ENCODE data around the gene DGCR2.
"Not testable (repeated sequence)": the region's sequence is repeated elsewhere in the genome, so short reads cannot be mapped to it uniquely, and the experiment has no call there.

The DGCR2 gene

DNA sequence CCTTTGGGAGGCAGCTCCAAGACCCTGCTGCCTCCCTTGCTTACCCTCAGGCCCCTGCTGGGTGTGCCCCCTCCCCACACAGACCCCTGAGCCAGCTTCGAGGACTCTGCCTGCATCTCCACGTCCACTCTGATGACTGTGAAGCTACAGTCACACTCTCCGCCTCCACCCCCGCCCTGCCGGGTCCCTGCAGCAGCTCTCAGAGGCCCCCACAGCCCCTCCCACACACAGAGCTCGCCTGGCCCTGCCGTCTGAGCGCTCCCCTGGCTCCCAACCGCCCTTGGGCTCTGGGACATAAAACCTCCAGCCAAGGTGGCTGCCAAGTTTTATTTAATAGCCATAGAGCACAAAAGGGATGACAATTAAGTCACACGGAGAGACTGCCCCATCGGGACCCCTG, 96.1 kb downstream of the DGCR2 start:
- DNase-seq, result not testable (repeated sequence)

DNA sequence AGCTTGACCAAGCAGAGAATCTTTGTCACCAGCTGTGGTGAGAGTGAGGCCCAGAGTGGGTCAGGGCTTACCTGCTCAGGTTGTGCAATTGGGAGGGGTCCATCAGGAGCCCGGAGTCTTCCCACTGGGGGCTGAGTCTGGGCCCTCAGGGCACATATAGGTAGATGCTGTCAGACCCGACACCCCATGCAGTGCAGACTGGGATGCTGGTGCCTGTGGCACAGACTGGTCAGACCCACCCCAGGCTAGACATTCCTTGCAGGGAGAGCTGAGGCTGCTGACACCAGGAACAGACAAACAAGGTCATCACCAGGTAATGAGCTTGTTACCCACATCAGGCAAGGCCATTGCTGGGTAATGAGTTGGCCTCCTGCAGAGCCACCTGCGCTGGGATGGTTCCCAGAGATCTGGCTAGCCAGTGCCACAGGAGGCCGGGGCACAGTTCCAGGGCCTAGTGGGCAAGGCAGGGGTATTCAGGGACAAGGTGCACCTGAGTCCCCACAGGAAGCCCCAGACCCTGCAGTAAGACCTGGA, 97.2 kb downstream of the DGCR2 start:
- DNase-seq, result not testable (repeated sequence)

DNA sequence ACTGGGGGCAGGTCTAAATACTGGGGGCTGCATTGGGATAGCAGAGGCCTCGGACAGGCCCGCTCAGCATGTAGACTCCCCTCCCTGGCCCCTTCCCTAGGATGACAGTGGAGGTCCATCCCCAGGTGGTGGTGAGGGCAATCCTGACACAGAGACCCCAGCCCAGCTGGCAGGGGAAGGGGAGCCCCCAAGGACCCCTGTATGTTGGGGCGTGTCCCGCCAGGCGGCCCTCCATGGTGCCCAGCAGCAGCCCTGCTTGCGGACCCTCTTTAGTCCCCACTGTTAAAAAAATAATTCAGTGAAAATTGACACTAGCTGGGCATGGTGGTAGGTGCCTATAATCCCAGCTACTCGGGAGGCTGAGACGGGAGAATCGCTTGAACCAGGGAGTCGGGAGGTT, 98.3 kb downstream of the DGCR2 start:
- DNase-seq, result not testable (repeated sequence)

DNA sequence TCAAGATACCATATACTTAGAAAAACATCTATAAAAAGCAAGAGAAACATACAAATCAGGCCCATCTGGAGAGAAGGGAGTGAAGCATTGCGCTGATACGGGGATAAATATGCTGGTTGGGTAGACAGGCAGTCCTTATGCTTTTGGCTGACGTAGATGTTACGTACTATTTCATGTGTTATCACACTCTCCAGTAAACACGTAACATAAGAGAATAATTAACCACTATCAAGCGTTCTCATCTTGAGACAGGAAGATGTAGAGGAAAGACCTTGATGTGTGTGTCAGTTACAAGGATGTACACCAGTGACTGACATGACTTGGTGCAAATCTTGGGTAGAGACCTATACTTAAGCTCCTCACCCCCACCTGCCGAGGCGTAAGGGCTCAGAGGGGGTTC, 99.5 kb downstream of the DGCR2 start:
- peak in 2 of 6 experiments; percentile 19 to 26 for DNase-seq

DNA sequence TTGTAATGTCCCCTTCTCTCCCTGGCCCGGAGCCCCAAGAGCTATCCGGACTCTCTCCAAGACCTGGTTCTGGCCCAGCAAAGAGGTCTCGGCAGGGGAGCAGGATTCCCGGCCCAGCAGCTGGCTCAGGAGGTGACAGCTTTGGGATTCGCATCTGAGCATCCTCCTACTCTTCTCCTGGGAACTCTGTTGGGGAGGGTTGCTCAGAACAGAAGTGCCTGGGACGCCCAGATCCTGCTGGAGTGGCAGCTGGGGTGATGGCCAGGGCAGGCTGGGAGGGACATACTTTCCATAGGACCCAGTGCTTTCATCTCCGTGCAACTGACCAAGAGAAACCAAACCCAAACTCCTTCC, 102.6 kb downstream of the DGCR2 start:
- no peak for DNase-seq

DNA sequence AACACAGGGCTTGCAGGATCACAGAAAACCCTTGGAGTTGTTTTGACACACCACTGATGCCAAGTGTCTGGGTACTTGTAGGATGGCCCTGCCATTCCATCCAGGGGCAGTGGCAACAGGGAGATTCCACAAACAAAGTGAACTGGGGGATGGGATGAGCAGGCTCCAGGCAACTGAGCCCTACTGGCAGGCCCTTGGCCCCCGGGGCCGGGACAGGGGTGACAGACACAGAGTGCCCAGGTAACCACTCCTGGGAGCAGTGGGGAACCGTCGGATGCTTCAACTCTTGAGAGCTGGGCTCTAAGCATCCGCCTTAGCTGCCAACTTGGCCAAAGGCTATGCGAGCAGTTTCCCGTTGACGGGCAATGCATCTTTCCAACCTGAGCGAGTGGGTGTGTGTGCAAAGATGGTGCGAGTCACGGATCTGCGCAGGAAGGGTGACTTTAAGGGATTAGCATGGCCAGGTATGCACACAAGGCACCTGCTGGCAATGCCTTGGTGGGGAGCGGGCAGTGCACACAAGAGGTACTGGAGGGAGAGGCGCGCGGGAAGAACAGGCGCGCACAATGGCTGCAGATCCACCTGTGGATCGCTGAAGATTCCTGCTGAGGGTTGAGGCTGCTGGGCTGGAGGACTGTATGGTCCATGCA, 103.1 kb downstream of the DGCR2 start:
- no peak for DNase-seq

DNA sequence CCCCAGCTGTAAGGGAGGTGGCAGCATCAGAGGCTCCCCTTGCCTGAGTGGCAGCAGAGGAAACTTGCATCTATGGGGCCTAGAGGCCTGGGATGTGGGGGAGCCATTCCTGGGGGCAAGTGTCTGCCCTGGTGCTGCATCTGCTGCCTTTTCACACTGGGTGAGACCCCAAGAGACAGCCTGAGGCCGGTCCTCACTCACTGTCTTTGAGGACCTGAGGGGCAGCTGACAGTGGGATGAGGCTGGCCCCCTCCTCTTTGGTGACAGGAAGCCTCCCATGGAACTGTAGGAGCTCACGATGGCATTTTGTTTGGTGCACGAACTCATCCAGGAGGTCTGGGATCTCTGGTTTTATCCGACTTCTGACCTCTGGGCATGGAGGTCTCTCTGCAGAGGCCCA, 104.0 kb downstream of the DGCR2 start:
- no peak for DNase-seq

DNA sequence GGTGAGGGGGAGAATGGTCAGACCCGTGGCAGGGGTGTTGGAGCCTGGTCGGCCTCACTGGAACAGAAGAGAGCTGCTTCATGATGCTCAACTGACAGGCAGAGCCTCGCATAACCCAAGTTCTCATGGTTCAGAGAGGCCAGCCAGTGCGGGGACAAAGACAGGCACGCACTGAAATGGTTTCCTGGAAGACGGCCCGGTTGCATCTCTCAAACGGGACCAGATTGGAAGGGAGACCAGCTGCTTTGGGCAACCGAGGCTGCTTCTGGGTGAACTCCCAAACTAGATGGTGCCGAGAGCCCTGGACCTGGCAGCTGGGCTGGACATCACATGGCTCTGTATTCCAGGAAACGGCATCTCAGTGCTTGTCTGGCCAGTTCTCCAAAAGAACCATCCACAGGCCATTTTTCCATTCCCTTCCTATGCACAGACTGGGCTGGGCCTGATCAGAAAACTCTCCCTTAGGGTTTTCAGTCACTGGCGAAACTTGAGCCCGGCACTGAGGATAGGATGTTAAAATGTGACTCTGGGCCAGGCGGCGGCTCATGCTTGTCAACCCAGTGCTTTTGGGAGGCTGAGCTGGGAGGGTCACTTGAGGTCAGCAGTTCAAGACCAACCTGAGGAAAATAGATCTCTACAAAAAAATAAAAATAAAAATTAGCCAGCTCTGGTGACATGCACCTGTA, 106.0 kb downstream of the DGCR2 start:
- DNase-seq, result no peak

DNA sequence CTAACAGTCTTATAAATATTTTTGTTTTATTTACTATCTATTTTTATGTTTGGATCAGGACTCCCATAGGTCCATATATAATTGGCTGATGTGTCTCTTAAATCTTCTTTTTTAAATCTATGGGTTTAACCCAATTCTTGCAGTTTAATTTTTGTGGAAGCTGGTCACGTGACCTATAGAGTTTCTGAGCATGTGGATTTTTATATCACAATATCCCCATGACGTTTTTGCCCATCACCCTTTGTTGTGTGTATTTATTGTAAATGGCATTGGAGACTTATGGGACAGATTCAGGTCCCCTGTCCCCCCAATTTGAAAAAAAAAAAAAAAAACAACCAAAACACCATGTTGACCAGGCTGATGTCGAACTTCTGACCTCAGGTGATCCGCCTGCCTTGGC, 107.3 kb downstream of the DGCR2 start:
- DNase-seq, result no peak

DNA sequence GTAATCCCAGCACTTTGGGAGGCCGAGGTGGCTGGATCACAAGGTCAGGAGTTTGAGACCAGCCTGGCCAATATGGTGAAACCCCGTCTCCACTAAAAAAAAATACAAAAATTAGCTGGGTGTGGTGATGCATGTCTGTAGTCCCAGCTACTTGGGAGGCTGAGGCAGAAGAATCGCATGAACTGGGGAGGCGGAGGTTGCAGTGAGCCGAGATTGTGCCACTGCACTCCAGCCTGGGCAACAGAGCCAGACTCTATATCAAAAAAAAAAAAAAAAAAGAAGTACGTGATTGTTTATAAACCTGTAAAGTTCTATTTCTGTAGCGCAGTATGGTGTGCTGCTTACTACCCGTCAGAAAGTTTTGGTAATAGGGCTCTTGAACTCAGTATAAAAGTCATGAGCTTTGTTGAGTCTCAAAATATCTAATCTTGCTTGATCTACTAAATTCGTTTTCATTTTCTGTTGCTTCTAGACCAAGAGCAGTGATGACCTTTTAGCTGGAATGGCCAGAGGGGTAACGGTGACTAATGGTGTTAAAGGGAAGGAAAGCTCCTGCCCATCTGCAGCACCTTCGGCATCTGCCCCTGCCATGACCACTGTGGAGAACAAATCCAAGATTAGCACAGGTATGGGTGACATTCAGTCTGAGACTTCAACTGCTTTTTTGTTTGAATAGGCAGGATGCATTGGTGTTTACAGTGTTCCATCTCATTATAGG, 108.2 kb downstream of the DGCR2 start:
- DNase-seq, result not testable (repeated sequence)

DNA sequence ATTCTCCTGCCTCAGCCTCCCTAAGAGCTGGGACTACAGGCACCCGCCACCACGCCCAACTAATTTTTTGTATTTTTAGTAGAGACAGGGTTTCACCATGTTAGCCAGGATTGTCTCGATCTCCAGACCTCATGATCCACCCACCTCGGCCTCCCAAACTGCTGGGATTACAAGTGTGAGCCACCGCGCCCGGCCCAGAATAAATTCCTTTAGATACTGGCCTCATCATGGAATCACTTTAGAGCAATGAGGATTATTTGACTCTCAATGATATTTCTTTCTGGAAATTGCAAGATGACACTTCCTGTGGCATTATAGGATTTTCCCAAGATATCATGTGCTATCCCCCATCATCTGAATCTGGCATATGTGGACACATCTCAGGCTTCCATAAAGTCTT, 108.8 kb downstream of the DGCR2 start:
- DNase-seq, result not testable (repeated sequence)

DNA sequence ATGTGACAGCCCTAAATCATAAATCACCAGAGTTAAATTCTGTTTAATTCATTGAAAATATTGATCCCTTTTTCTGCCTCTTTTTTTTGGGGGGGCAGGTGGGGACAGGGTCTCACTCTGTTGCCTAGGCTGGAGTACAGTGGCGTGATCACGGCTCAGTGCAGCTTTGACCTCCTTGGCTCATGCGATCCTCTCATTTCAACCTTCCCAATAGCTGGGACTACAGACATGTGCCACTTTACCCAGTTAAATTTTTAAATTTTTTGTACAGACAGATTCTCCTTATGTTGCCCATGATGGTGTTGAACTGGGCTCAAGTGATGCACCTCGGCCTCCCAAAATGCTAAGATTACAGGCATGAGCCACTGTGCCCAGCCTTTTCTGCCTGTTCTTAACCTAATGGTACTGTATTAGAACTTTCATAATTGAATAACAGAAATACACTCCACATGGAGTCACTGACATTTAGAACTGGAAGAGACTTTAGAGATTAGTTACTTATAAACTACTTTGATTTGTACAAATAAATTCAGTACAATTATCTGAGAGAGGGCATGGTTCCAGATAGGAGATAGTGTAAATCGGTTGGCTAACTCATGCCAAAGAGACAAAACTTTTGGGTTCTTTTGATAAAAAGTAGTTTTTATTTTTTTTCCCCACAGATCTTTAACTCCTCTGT, 109.8 kb downstream of the DGCR2 start:
- no peak for DNase-seq

DNA sequence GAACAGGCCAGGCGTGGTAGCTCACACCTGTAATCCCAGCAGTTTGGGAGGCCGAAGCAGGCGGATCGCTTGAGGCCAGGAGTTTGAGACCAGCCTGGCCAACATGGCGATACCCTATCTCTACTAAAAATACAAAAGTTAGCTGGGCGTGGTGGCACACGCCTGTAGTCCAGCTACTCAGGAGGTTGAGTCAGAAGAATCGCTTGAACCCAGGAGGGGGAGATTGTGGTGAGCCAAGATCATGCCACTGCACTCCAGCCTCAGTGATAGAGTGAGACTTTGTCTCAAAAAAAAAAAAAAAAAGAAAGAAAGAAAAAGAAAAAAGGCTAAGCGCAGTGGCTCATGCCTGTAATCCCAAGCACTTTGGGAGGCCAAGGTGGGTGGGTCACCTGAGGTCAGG, 110.6 kb downstream of the DGCR2 start:
- not testable (repeated sequence) for DNase-seq

DNA sequence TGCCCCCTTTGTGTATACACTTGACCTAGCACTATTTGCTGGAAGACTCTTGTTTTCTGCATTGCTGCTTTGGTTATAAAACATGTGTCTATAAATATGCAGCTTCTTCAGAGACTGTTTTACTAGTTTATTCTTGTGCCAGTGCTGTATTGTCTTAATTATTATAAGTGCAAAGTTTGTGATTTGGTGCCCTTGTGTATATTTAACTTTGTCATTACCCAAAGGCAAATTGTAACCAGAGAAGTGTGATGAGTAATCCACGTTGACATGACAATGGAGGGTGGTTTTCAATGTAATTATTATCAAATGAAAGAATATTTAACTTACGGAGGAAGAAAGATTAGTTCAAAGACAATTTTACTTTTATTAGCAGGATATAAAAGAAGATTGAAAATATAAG, 111.1 kb downstream of the DGCR2 start:
- no peak for DNase-seq

DNA sequence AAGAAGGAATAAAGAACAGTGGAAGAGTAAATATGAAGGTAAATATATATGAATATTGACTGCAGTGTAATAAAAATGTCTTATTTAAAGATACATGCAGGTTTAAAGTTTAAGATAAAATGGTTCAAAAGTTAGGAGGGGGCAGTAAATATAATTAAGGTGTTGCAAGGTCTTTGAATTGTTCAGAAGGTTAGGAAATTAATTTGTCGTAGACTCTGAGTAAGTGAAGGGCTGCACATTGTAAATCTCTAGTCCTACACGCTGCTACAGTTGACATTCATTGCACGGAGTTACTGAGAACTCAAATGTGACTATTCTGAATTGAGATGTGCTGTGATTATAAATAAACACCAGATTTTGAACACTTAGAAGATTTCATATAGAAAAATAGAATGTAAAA, 116.3 kb downstream of the DGCR2 start:
- no peak for DNase-seq

DNA sequence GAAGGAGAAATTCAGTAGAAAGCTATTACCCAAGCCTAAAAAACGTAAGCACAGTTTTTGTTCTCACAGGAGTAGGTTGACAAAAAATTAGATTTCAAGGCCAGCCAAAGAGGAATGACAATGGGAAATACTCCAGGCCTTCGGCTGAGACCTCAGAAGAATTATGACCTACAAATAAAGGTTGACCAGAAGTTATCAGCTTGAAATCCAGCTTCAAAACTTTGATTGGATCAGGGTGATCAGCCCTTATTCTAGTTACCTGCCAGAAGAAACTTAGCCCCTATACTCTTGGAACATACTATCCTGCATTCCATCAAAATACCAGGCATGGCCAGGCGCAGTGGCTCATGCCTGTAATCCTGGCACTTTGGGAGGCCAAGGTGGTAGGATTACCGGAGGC, 117.7 kb downstream of the DGCR2 start:
- no peak for DNase-seq

DNA sequence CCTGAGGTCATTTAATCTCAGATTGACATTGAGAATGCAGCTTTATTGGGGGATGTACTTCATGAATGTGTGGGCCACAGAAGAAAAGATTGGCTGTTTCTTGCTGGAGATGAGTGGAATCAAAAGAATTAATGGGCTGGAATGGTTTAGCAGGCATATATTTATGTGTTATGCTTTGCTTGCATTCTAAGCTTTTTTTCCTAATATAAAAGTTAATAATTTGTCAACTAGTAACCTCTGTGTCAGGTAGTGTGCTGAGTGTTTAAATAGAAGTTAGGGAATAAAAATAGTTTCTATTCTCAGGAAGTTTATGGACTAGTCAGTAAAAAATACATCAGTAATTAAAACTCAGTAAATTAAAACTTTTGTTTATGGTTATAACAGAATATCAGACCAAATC, 118.7 kb downstream of the DGCR2 start:
- no peak for DNase-seq

DNA sequence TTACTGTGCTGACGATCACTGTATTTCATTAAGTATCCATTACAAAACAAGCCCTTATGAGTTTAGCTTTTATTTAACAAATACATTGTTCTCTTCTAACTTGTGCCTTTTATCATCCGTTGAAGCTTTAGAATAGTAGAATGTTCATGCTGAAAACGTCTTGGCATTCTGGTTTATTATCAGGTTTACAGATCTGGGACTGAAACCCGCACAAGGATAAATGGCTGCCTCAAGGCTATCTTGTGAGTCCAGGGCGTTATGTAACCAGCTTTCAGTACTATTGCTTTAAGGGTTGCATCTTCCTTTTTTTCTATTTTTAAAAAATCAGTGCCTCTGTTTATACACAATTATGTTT, 119.6 kb downstream of the DGCR2 start:
- DNase-seq, result no peak

DNA sequence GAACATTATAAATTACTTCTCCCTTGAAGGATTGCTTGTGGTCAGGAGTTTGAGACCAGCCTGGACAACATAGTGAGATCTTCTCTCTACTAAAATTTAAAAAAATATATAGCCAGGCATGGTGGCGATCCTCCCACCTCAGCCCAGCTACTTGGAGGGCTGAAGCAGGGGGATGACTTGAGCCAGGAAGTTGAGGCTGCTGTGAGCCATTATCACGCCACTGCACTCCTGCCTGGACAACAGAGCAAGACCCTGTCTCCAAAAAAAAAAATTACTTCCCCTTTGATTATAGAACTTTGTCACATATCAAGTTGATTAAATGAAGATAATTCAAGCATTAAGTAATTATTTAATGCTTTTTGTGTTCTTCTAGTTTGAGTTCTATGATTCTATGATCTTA, 121.0 kb downstream of the DGCR2 start:
- DNase-seq, result no peak

DNA sequence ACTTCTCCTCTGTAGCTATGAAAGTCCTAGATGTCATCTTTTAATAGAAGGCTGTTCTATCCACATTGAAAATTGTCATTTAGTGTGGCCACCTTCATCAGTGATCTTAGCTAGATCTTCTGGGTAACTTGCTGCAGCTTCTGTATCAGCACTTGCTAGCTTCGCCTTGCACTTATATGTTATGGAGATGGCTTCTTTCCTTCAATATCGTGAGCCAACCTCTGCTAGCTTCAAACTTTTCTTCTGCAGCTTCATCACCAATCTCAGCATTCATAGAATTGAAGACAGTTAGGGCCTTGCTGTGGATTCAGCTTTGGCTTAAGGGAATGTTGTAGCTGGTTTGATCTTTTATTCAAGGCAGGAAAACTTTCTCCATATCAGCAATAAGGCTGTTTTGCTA, 122.1 kb downstream of the DGCR2 start:
- DNase-seq, result not testable (repeated sequence)

DNA sequence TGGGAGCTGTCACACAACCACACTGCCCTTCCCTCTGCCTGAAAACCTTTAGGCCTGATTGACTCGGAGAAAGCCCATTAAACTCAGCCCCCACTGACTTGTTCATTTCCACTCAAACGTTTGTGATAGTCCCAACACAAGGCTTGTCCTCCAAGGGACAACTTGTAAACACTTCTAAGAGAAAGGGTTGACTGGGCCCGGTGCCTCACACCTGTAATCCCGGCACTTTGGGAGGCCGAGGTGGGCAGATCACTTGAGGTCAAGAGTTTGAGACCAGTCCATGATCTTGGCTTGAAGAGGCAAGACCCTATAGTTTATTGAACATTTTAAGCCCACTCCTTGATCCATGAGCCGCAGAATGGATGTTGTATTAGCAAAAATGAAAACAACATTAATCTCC, 122.8 kb downstream of the DGCR2 start:
- no peak for DNase-seq

DNA sequence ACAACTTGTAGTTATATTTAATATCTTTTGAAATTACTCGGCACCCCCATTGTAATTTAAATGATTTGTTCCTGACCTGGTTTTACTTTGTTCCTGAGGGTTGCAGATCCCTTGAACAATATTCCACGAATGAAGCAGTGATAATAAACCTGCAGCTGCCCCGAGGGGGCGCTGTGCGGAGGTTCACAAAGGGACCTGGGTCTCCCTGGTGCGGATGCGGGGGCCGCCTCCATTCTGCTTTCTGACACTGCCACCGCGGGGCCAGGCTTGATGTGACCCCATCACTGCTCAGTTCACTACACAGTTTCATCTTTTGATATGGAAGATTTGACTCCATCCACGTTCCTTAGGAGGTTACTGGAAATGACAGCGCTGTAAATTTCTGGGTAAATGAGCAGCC, 123.2 kb downstream of the DGCR2 start:
- no peak for DNase-seq

DNA sequence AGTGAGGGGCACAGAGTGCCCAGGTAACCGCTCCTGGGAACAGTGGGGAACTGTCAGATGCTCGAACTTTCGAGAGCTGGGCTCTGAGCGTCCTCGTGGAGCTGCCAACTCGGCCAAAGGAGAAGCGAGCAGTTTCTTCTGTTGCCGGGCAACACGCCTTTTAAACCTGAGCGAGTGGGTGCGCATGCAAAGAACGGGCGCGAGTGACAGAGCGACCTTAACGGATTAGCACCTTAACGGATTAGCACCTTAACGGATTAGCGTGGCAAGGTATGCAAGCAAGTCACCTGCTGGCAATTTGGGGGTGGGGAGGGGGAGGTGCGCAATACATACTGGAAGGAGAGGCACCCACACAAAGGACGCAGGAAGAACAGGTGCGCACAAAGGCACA, 124.3 kb downstream of the DGCR2 start:
- no peak for DNase-seq
